GDM1 (cell line): Measurements from ENCODE around the gene UBE2D2.
"Not testable (repeated sequence)": the region's sequence is repeated elsewhere in the genome, so short reads cannot be mapped to it uniquely, and the experiment has no call there.

Source experiments
- DNase-seq: peaks from one replicate; lab custom pipeline; 2025; lab: John Stamatoyannopoulos, UW

UBE2D2 gene

DNA sequence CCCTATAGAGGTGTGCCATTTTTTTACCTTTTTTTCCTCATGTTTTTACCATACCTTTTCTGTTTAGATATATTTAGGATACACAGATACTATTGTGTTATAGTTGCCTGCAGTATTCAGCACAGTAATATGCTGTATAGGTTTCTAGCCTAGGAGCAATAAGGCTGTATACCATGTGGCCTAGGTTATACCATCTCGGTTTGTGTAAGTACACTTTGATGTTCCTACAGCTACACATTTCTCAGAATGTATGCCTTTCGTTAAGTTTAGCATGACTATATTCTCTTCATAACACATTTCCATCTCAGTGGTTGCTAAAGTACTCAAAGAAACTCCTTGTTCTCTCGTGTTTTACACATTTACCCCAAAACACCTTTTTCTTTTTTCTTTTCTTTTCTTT, 23.0 kb downstream of the UBE2D2 start:
- DNase-seq, result no peak

DNA sequence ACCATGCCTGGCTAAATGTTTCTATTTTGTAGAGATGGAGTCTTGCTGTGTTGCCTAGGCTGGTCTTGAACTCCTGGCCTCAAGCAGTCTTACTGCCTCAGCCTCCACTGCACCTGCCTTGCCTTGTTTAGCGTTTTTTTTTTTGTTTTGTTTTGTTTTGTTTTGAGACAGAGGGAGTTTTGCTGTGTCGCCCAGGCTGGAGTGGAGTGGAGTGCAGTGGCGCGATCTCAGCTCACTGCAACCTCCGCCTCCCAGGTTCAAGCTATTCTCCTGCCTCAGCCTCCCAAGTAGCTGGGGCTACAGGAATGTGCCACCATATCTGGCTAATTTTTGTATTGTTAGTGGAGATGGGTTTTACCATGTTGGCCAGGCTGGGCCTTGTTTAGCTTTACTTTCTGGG, 27.0 kb downstream of the UBE2D2 start:
- not testable (repeated sequence) for DNase-seq

DNA sequence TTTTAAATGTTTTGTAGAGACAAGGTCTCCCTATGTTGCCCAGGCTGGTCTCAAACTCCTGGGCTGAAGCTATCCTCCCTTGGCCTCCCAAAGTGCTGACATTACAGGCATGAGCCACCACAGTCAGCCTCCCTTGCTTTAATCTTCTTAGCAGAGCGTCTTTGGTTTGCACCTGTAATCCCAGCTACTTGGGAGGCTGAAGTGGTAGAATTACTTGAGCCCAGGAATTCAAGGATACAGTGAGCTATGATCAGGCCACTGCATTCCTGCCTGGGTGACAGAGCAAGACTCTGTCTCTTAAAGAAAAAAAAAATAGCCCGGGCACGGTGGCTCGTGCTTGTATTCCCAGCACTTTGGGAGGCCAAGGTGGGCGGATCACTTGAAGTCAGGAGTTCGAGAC, 27.8 kb downstream of the UBE2D2 start:
- no peak for DNase-seq

DNA sequence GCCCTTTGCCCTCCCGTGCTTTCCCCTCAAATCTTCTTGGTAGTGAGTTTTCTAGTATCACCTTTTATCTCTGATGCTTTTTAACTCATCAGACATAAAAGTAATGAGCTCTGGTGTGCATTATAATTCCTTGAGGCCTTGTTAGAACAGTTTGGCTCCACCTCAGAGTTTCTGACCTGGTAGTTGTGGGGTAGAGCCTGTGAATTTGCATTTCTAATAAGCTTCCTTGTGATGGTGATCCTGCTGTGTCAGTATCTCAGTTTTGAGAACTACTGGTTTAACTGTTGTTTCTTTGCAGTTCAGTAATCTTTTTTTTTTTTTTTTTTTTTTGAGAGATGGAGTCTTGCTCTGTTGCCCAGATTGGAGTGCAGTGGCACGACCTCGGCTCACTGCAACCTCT, 31.1 kb downstream of the UBE2D2 start:
- DNase-seq, result no peak

DNA sequence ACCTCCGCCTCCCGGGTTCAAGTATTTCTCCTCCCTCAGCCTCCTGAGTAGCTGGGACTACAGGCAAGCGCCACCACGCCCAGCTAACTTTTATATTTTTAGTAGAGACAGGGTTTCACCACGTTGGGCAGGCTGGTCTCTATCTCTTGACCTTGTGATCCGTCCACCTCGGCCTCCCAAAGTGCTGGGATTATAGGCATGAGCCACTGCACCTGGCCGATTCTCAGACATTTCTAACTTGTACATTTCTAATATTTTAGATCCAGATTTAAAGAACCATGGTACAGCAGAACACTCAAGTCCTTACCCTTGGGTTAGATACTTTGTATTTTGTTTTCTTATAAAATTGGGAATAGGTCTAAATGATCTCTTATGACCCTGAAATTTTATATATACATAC, 31.9 kb downstream of the UBE2D2 start:
- DNase-seq, result not testable (repeated sequence)

DNA sequence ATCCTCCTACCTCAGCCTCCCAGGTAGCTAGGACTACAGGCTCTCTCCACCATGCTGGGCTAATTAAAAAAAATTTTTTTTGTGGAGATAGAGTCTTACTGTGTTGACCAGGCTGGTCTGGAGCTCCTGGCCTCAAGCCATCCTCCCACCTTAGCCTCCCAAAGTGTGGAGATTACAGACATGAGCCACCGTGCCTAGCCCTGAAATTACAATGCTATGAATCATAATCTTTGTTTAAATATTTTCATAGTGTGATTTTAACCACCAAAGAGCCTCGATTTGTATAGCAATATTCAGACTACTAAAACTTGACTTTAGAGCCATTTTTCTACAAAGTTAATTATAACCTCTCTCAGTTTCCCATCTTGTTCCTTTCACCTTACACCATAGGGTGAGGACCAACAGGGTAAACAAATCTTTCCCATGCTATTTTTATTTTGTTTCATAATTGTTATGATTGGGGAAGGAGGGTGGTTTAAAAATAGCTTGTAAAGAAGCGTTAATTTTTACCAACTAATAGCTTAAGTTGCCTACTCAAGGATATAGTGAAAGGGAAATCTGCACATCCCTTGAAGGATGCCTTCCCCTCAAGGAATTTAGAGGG, 32.7 kb downstream of the UBE2D2 start:
- no peak for DNase-seq

DNA sequence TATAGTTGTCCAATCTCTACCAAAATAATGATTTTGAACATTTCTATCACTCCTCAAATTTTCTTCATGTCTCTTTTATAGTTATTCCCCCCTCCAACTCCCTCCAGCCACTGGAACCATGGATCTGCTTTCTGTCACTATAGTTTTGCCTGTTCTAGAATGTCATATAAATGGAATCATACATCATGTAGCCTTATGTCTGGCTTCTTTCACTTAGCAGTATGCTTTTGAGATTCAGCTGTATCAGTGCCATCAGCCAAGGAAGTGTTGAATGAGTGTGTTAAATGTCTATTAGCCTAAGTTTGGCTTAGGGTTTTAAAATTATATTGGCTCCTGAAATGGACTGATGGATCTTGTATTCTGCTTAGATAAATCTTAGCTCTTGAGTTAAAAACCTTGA, 36.0 kb downstream of the UBE2D2 start:
- no peak for DNase-seq

DNA sequence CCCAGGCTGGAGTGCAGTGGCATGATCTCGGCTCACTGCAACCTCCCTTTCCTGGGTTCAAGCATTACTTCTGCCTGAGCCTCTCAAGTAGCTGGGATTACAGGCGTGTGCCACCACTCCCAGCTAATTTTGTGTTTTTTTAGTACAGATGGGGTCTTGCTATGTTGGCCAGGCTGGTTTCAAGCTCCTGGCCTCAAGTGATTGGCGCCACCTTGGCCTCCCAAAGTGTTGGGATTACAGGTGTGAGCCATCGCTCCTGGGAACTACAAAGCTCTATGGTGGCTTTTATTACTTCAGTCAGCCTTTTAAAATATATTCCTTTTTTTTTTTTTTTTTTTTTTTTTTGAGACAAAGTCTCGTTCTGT, 37.4 kb downstream of the UBE2D2 start:
- not testable (repeated sequence) for DNase-seq

DNA sequence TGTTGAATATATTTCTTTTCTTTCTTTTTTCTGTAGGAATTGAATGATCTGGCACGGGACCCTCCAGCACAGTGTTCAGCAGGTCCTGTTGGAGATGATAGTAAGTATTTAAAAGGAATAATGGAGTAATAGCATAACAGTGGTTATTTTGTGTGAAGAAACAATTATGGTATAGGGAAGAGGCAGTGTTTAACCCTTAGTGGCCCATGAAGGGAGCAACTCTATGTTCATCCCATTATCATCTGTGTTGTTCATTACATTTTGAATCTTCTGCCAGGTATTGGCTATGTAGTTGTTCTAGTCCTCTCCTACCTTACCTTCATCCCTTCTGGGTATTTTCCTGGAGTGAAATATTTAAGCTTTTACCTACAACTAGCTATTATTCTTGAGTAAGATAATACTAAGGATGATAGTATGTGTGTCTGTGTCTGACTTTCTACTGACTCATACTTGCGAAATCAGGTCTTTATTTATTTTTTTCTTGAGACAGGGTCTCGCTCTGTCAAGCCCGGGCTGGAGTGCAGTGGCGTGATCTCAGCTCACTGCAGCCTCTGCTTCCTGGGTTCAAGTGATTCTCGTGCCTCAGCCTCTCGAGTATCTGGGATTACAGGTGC, 39.3 kb downstream of the UBE2D2 start:
- no peak for DNase-seq

DNA sequence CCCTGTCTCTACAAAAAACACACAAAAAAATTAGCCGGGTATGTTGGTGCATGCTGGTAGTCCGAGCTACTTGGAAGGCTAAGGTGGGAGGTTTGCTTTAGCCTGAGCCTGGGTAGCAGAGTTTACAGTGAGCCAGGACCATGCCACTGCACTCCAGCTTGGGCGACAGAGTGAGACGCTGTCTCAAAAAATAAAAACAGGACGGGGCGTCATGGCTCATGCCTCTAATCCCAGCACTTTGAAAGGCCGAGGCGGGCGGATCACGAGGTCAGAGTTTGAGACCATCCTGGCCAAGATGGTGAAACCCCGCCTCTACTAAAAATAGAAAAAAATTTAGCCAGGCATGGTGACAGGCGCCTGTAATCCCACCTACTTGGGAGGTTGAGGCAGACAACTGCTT, 40.3 kb downstream of the UBE2D2 start:
- no peak for DNase-seq

DNA sequence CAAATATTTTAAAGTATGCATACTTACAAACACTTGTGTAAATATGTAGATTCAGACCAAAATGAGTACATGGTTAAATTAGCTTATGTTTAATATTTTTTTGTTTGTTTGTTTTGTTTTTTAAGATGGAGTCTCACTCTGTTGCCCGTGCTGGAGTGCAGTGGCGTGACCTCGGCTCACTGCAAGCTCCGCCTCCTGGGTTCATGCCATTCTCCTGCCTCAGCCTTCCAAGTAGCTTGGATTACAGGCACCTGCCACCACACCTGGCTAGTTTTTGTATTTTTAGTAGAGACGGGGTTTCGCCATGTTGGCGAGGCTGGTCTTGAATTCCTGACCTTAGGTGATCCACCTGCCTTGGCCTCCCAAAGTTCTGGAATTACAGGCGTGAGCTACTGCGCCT, 40.8 kb downstream of the UBE2D2 start:
- not testable (repeated sequence) for DNase-seq

DNA sequence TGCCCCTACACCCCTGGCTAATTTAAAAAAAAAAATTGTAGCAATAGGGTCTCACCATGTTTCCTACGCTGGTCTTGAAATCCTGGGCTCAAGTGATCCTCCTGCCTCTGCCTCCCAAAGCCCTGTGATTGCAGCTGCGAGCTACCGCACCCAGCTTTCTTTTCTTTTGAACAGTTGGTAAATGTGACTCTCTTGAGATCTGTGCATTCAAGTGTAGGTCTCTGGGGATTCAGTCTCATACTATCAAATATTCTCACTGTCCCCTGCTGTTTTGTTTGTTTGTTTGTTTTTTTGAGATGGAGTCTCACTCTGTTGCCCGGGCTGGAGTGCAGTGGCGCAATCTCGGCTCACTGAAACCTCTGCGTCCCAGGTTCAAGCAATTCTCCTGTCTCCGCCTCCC, 44.7 kb downstream of the UBE2D2 start:
- DNase-seq, result no peak

DNA sequence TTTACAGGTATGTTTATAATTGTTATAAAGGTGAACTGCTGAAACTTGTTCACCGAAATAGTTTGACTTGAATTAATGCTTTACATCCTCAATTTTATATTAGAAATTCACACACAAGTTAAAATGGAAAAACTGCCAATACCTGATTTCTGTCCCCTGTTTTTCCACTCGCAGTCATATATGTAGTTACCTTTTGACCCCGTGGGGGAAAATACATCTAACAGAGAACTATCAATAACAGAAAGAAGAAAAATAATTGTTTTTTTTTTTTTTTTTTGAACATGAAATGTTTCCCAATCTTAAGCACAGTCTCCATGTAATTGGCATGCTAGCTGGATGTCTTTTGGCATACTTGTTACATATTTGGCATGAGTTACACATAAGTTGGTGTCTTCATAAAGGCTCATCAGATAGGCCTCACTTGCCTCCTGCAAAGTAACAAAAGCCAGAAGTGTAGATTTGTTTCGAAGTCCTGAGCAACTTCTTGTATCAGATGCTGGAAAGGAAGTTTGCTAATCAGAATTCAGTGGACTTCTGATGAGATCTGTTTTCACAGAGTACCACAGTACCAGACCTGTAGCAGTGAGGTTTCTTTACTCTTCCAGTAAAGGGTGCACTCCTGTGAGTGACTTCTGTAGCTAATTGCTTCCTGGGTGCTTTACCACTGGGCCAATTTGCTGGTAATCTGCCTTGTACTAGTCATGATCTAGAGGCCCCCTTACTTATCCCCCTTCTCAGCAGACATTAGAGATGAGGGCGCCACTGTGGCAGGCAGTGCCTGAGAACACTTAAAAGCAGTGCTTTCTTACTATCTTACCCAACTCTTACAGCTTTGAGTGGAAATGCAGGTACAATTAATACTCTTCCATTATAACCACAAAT, 50.8 kb downstream of the UBE2D2 start:
- DNase-seq, result no peak

DNA sequence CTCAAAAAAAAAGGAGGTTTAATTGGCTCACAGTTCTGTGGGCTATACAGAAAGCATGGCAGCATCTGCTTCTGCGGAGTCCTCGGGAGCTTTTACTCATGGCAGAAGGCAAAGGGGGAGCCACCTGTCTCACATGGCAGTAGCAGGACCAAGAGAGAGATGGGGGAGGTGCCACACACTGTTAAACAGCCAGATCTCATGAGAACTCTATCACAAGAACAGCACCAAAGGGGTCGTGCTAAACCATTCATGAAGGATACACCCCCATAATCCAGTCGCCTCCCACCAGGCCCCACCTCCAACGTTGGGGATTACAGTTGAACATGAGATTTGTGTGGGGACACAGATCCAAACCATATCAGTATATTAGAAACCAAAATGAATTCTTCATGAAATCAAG, 58.7 kb downstream of the UBE2D2 start:
- no peak for DNase-seq

DNA sequence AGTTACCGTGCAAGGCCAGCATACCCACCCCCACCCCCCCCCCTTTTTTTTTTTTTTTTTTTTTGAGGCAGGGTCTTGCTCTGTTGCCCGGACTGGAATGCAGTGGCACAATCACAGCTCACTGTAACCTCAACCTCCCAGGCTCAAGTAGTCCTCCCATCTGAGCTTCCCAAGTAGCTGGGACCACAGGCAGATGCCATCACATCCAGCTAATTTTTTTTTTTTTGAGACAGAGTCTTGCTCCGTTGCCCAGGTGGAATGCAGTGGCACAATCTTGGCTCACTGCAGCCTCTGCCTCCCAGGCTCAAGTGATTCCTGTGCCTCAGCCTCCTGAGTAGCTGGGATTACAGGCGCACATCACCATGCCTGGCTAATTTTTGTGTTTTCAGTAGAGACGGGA, 64.3 kb downstream of the UBE2D2 start:
- DNase-seq, result not testable (repeated sequence)

DNA sequence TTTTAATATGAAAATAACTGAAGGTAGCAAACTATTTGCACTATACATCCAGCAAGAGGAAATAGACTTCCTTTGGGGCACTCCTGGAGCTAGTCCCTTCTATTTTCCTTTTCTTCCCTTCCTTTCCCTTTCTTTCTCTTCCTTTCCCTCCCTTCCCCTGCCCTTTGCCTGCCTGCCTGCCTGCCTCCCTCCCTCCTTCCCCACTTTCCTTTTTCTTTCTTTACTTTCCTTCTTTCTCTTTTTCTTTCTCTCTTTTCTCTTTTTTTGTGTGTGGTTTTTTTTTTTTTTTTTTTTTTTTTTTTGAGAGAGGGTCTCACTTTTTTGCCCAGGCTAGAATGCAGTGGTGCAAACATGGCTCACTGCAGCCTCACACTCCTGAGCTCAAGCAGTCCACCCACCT, 69.7 kb downstream of the UBE2D2 start:
- DNase-seq, result no peak

DNA sequence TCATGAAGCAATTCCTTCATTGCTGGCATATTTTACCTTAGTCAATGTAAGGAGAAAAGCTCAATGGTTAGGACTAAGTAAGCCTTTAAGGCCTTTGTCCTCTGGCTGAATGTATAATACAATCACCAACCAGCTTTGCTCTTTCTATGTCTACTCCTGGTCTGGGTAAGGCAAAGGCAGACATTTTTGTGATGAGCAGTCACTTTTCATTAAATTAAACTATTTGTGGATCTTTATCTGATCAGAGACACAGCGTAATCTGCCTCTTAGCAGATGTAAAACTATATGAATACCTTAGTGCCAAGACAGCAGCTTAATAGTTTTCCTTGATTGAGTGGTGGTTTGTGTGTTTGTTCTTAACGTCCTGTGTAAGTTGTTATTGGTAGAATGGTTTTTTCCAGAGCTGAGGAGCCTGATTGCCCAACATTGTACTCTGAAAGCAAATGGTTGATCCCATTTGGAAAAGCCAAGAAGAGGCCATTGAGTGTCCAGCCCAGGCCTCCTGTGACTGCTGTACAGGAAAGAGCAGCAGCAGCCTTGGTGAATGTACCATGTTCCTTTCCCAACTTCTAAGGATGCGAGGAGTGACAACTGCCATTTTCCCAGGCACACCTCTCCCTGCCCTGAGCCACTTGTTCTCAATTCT, 70.5 kb downstream of the UBE2D2 start:
- no peak for DNase-seq

DNA sequence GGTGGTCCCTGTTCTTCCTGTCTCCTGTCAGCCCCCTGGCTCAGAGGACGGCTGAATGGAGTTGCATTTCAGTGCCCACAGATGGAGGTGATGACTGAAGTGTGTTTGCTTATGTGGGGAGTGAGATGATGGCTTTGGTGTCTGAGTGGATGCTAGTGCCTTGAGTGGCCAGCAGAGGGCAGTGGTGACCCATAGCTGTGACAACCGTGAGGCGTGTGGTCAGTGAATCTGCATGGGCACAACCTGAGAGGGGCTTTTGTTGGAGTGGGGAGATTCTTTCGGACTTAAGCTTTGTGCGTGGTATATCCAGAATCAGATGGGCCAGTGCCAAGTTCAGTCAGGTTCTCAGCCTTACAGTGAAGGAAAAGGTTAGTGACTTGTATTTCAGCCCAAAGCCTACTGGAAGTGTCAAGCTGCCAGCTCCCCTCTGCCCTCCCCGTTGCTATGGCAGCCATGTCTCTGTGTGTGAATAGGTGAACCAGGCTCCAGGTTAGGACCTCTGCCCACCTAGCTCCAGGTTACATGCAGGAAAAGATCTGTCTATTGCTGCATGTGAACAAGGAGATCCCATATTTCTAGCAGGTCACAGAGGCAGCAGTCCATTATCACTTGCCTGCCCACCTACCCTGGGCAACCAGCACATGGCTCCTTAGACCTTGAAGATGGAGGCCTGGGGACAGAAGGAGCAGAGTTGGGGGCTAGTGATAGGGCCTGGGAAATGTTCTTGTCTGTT, 72.3 kb downstream of the UBE2D2 start:
- peak; percentile 56 for DNase-seq

DNA sequence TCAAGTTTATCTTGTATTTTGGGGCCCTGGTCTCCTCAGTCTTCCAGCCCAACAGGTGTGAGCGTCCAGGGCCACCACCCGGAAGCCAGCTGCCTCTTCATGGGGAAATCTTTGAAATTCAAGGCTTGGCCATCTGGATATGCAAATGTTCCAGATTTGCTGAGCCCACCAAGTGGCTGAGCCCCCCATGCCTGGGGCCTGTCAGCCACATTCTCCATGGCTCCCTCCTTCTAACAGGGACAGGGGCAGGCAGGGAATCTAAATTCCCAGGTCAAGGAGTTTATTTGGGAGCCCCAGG, 72.8 kb downstream of the UBE2D2 start:
- no peak for DNase-seq

DNA sequence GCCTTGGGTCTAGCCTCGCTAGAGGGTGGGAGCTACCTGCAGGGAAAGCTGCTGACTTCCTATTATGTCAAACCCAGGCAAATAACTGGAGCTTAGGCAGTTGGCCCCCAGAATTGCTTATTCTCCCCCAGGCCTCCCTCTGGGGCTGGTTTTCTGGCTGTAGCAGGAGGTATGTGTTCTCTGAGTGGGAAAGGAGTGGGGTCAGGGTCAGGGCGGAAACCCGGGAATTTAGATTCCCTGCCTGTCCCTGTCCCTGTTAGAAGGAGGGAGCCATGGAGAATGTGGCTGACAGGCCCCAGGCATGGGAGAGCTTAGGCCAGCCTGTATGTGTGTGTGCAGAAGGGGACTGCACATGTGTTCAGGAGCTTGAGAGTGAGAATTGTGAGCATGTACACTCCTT, 73.4 kb downstream of the UBE2D2 start:
- DNase-seq, result no peak

DNA sequence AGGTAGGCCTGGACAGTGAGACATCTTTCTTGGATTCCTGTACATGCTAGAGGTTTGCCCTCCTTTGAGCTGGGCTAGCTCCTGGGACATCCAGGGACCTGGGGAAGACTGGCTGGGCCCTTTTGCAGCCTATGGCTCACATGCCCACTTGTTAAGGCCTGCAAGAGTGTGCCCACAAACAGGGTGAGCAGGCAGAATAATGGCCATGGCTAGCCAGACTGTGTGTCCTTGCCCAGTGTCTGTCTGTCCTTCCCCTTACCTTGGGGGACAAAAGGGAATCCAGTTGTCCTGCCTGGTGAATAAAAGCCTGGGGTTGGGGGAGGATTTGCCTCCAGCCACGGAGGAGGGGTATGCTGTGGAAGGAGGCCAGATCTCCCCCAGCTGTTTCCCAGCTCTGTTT, 74.1 kb downstream of the UBE2D2 start:
- no peak for DNase-seq

DNA sequence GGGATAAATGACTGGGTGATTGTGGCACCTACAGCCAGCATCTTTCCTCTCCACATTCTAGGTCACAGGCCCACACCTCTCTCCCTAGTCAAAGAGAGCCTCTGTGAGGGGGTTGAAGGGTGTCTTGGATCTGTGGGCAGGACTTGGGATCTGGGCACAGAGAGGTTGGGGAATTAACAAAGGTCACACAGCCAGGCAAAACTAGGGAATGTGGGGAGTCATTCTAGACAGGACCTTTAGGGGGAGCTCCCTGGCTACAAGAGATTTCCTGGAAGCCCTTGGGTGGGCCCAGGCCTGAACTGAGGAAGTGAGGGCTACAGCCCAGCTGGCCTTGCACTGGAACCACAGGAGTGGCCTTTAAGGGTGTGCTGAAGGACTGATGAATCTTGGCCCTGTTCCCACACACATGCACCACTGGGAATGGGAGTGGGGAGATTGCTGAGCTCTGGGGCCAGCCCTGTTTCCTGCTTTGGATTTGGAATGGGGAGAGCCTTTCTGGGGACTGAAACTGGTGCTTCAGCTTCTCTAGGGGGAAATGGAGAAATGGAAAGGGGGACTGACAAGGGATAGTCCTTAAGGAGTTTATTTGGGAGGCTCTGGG, 74.6 kb downstream of the UBE2D2 start:
- DNase-seq, result peak; percentile 35
